ENCODE results near the gene RNF128. TPM values are rescaled to one million over a fixed set of nuclear protein-coding genes. Genes with fewer than 3 reads are reported as not detected.
A peak's percentile ranks its signal among the peaks of the same experiment; 100 is the strongest.
"Not testable (repeated sequence)": the region's sequence is repeated elsewhere in the genome, so short reads cannot be mapped to it uniquely, and the experiment has no call there.

Gene RNF128
- total RNA-seq, 1 experiment from 2014 or later, result 5.0 TPM

DNA sequence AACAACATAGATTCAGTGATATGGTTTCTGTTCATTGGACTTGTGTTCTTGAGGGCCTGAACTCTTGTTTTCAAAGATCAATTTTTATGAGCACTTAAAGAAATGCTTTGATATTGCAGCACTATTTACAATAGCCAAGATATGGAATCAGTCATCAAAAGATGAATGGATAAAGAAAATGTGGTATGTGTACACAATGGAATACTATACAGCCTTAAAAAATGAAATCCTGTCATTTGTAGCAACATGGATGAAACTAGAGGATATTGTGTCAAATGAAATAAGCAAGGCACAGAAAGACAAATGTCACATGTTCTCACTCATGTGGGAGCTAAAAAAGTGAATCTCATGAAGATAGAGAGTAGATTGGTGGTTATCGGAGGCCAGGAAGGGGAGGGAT lies 21.9 kb downstream of the RNF128 start:
- DNase-seq (ENCODE audit: low read depth), result no peak

DNA sequence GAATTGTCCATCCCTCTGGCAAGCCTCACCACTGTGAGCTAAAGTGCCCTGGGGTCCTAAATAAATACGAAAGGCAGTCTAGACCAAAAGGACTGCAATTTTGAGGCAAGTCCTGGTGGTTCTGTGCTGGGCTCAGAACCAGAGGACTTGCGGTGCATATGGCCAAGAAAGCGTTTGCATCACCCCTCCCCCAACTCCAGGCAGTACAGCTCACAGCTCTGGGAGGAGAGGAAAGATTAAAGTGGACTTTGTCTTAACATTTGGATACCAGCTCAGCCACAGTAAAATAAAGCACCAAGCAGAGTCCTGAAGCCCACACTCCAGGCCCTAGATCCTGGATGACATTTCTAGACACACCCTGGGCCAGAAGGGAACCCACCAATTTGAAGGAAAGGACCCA lies 24.9 kb downstream of the RNF128 start:
- DNase-seq (ENCODE audit: low read depth), result no peak

DNA sequence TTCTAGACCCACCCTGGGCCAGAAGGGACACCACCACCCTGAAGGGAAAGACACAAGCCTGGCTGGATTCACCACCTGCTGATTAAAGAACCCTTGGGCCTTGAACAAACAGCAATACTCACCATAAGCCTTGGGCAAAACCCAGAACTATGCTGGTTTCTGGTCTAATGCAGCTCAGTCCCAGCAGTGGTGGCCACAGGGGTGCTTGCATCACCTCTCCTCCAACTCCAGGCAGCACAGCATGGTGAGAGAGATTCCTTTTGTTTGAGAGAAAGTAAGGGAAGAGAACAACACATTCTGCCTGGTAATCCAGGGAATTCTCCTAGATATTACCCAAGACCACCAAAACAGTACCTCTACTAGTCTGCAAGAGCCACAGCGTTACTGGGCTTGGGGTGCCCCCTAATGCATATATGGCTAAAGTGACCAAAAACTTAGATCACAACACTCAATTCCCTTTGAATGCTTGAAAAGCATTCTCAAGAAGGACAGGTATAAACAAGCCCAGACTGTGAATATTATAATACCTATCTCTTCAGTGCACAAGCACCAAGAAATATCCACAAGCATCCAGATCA lies 25.7 kb downstream of the RNF128 start:
- DNase-seq (ENCODE audit: low read depth), result peak; percentile 12

DNA sequence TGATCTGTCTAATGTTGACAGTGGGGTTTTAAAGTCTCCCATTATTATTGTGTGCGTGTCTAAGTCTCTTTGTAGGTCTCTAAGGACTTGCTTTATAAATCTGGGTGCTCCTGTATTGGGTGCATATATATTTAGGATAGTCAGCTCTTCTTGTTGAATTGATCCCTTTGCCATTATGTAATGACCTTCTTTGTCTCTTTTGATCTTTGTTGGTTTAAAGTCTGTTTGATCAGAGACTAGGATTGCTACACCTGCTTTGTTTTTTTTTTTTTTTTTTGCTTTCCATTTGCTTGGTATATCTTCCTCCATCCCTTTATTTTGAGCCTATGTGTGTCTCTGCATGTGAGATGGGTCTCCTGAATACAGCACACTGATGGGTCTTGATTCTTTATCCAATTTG lies 42.8 kb downstream of the RNF128 start:
- DNase-seq (ENCODE audit: low read depth), result not testable (repeated sequence)

DNA sequence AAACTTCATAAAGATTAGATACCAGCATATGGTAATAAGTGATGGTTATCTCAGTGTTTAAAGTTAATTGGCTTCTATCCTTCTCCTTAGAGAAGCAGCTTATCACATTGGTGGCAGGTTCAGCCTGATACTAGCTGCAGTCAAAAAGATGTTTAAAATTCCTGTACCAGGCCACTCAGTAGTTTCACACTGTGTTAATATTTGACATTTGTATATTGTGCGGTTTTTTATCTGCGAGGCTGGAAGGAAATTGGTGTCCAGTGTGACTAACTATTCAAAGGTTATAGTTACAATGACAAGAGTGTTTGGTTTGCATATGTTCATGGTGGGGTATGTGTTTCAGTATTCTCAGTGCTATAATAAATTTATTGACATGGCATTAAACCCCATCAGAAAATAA lies 48.5 kb downstream of the RNF128 start:
- DNase-seq (ENCODE audit: low read depth), result no peak

DNA sequence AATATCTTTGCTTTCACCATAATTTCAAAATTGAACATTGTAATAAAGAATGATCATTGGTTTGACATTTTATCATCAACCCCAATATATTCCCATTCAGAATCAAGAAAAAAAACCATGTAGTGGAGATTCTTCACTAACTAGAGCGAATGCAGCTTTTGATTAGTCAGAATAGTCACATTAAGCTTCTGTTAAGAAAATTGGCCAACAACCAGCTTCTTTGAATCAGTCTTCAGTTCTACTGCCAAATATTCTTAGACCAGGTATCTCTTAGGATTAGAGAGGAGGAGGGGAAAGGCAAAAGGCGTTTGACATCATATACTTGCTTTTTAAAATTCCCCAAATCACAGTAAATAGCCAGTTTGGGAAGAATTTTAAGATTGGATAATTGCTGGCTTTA lies 53.8 kb downstream of the RNF128 start:
- DNase-seq (ENCODE audit: low read depth), result no peak

DNA sequence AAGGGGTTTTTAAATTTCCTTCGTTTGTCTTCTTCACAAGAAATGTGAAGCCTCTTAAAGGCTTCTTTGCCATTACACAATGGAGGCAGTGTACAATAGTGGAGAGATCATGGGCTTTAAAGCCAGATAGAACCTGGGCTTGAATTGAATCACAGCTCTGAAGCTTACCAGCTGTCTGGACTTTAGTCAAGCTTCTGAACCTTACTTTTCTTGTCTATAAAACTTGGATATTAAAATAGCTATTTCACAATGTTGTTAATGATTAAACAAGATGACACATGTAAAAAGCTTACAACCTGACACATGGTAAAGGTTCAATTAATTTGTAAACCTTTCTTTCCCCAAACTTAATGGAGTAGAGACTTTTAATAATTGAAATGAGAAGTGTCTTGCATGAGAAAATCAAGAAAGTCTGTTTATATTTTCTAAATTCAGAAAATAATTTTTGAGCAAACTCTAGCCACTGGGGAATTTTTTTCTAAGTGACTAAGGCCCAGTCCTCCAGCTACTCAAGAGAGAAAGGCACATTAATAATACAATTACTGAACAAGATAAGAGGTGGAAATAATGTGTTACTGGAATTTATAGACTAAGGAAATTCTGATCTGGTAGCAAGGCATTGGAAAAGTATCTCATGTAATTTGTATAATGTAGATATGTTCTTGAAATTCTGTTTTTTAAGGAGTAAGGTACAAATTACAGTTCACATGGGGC lies 54.3 kb downstream of the RNF128 start:
- no peak for DNase-seq (ENCODE audit: low read depth)

DNA sequence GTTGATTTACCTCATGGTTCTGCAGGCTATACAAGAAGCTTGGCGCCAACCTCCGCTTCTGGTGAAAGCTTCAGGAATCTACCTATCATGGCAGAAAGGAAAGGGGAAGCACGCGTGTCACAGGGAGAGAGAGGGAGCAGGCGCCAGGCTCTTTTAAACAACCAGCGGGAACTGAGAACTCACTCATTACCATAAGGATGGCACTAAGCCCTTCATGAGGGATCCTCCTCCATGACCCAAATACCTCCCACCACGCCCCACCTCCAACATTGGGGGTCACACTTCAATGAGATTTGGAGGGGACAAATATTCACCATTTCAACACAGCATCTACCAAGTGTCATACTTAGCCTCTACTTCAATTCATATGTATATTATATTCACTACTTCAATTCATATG lies 57.2 kb downstream of the RNF128 start:
- DNase-seq (ENCODE audit: low read depth), result no peak

DNA sequence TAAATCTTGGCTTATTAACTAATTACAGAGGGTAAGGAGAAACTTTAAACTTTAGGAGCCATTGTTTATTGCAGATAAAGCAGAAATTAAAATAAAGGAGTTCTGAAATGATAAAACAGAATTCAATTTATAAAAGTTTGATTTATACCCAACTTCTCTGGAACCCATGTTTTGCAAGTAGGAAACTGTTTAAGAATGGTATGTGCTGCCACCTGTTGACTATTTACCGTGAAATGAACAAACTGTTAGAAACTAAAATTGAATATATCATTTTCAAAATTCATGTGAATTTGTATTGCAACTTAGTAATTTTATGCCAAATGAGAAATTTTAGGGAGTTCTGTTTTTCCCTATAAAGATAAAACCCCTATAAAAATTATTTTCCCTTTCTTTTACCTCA lies 65.0 kb downstream of the RNF128 start:
- no peak for DNase-seq (ENCODE audit: low read depth)

DNA sequence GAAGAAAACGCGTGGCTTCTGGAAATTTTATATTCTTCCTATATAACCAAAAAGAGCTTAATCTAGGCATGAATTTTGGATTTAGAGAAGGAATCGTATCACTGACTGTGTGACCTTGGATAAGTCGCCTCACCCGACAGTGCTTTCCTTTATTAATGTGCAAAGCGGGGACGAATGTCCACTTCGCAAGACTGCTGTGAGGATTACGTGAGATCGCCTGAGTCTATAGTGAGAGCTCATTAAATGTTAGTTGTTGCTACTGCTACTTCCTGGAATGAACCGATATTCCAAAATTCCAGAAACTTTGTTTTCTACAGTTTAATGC lies 75.5 kb downstream of the RNF128 start:
- no peak for DNase-seq (ENCODE audit: low read depth)

DNA sequence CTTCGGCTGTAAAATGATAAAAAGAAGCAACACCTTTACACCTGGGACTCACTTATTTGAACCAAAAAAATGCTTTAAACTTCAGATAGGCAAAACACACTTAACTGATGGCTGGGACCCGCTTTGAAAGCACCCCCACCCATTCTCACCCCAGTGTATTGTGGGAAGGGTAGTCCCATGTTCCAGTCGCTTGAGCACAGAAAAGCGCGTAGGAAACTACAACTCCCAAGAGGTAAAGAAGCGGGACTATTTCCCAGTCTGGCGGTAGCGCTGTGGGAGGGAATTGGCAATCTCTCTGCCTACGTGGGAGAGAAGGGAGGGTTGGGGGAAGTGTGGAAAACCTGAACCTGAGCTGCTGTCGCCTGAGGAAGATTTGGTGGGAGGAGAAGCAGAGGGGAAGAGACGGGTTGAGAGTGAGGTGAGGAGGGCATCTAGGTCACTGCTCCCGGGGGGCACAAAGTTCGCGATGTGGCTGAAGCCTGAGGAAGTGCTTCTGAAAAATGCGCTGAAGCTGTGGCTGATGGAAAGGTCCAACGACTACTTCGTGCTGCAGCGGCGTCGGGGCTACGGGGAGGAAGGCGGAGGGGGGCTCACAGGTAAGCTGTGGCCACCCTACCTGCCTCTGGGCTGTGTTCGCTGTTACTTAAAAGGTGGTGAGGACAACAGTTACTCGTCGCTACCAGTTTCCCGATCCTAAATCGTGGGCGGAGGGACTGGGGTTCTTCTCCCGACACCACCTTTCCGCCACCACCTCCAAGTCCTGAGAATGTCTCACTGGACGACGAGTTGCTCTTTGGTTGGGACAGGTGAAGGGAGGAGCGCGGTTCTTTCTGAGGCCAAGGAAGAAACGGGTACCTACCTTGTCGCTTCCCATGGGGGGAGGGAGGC lies 76.1 kb downstream of the RNF128 start, which contains the start of gene TBC1D8B:
TSS of gene TBC1D8B (plus strand) at position 286 of the 888 bp plus-strand sequence. CDS start at position 467, 181 bp downstream.
- DNase-seq (ENCODE audit: low read depth), result peak; percentile 88

DNA sequence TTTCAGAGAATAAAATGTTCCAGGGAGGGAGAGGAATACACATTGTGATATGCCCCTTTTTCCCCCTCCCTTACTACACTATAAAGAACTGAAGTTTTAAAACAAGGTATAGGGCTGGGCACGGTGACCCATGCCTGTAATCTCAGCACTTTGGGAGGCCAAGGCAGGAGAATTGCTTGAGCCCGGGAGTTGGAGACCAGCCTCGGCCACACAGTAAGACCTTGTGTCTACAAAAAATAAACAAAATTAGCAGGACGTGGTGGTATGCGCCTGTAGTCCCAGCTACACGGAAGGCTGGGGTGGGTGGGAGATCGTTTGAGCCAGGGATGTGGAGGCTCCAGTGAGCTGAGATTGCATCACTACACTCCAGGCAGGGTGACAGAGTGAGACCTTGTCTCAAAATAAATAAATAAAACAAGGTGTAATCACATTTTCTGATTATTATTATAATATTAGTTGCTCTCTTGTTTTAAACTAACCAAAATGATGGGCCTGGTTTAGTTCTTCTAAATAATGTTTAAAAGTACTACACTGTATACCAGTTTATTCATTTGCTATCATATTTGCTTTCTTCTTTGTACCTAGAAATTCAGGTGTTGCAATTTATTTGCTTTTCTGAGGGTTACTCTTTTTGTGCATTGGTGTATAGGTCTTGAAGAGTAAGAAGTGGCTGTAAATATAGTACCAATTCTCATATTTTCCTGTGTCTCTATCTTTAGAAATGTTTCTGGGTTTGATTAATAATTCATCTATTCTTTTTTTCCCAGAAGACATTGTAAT lies 84.8 kb downstream of the RNF128 start:
- no peak for DNase-seq (ENCODE audit: low read depth)

DNA sequence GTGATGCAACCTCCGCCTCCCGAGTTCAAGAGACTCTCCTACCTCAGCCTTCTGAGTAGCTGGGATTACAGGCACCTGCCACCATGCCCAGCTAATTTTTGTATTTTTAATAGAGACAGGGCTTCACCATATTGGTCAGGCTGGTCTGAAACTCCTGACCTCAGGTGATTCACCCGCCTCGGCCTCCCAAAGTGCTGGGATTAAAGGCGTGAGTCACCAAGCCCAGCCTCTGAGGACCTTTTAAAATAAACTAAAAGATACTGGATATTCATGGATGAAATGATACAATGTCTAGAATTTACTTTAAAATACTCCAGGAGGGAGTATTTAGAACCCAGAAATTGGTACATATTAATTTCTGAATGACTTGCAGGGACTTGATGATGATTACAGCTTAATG lies 86.4 kb downstream of the RNF128 start:
- peak; percentile 5 for DNase-seq (ENCODE audit: low read depth)

DNA sequence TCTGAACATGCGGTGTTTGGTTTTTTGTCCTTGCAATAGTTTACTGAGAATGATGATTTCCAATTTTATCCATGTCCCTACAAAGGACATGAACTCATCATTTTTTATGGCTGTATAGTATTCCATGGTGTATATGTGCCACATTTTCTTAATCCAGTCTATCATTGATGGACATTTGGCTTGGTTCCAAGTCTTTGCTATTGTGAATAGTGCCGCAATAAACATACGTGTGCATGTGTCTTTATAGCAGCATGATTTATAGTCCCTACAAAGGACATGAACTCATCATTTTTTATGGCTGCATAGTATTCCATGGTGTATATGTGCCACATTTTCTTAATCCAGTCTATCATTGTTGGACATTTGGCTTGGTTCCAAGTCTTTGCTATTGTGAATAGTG lies 87.6 kb downstream of the RNF128 start:
- DNase-seq (ENCODE audit: low read depth), result not testable (repeated sequence)

Other genes starting within 250 kb of the RNF128 start
- gene RADX, start 114.7 kb upstream of the RNF128 start, total RNA-seq (2014; rRNA removed; shearing (Covaris generic)), result 1.4 and 2.4 TPM in 2 replicates
- 3.4 and 4.0 TPM in 2 replicates for gene TBC1D8B, start 76.0 kb downstream of the RNF128 start, total RNA-seq (2014; rRNA removed; shearing (Covaris generic))
- not detected in 2 replicates for gene RIPPLY1, start 176.6 kb downstream of the RNF128 start, total RNA-seq (2014; rRNA removed; shearing (Covaris generic))
- not detected in 2 replicates for gene CLDN2, start 193.7 kb downstream of the RNF128 start, total RNA-seq (2014; rRNA removed; shearing (Covaris generic))

Data from RPMI7951 (cell line).